ENCODE data around the gene BNC2.
"Not testable (repeated sequence)": the region's sequence is repeated elsewhere in the genome, so short reads cannot be mapped to it uniquely, and the experiment has no call there.

BNC2 gene

GRCh38 chr9:16484180-16484579 lies 386.3 kb downstream of the BNC2 start:
- no peak for DNase-seq

DNA sequence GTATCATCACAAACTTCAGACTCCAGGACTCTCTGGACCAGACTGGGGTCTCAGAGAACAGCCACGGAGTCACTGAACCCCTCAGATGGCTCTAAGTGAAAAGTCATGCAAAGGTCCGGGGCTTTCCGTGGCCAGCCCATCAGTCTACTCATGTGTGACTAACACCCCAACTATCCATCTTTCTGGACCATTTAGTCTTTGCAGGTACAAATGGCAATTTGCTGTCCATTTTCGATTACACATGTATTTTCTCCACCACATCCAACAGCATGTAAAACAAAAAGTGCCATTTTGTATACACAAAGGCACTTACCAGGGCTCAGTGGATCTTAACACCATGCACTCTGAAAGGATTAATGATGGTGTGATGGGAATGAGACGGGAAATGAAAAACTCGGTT lies 387.7 kb downstream of the BNC2 start:
- no peak for DNase-seq

GRCh38 chr9:16480584-16480983 lies 389.9 kb downstream of the BNC2 start:
- not testable (repeated sequence) for DNase-seq

DNA sequence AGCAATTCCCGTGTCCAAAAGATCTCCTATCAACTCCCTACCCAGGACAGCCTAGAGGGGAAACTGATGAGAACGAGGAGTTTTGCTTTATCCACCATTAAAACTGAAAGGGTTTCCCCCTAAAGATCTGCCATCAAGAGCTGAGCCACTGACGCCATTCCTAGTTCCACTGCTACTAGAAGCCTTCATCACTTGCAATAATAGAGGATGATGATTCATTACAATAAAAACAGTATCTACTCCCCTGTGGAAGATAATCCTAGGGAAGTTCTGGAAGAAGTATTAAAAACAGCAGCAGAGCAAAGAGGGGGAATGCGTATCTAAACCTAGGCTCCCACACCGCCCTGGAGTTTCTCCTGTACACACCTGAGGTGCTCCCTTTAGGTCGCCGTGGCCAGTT lies 394.5 kb downstream of the BNC2 start:
- DNase-seq: no peak

DNA sequence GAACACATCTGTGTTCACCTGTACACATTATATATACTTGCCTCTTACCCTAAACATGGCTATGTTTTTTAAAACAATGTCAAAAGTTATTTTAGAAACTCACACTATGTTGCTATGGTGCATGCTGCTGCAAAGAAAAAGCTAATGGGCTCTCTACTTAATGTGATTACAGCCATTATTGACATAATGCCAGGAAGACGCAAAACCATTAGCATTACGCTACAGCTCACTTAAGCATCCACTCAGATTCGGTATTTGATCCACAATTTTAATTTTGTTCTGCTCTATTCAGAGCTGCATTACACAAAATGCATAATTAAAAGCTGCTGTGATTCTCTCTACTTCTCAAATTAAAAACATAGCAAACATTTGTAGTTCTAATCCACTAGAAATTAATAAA lies 395.2 kb downstream of the BNC2 start:
- DNase-seq: peak; percentile 23

GRCh38 chr9:16469184-16469583 lies 401.3 kb downstream of the BNC2 start:
- DNase-seq: no peak

GRCh38 chr9:16461851-16462250 lies 408.6 kb downstream of the BNC2 start:
- no peak for DNase-seq

DNA sequence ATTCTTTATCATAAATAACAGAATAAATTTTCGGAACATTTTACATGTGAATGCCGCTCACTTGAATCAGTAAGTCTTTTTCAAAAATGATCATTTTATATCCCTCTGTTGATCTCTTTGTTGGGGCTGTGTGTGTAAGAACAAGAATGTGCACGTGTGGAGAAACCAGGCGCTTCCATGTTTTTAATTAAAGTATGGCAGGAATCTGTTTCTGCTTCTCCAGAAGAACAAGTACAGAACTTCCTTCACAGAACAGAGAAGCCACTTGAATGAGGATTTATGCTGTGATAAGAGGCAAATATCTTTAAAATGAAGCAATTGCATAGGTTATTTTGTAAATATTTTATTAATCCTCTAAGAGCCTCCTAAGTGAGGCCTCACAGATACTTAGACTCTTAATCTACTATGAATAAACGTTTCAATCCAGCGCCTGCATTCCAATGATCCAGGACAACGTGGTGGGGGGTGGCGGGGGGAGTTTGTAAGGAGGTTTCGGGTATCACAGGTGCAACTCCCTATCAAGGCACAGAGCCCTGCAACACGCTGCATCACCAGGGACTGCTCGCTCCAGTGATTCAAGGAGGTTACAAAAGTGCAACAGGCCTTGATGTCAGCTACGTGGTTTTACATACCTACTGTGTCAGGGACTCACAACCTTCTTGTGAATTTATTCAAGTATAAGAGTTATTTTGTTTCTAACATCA lies 409.2 kb downstream of the BNC2 start:
- no peak for DNase-seq

GRCh38 chr9:16460696-16461095 lies 409.8 kb downstream of the BNC2 start:
- no peak for DNase-seq

DNA sequence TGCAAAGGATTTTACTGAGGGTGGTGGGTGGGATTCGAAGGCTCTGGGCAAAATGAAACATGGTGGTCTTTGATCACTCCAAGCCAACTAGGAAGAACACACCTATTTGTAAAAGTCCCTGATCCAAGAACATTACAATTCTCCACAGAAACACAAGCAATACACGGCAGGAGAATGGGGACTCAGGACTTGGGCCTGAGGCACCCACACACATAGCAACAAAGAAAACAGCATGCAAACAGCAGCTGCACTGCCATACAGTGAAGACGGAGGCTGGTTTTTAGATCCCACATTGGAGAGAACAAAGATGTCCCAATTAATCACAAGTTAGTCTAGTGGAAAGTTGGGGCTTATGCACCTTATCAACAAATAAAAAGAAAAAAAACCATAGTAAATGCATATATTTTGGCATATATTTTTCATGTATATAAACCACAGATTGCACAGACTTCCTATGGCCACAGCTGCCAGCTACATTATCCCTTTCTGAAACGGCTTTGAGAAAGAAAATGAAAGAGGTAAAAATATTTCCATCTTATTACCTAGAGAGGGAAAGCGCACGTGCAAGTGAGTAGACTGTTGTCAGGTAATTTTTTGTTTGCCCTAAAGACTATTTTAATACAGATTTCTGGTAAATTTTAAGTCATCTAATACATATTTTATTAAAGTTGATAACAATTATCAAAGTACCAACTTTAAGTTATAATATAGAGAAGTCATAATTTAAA lies 410.9 kb downstream of the BNC2 start:
- DNase-seq: no peak

DNA sequence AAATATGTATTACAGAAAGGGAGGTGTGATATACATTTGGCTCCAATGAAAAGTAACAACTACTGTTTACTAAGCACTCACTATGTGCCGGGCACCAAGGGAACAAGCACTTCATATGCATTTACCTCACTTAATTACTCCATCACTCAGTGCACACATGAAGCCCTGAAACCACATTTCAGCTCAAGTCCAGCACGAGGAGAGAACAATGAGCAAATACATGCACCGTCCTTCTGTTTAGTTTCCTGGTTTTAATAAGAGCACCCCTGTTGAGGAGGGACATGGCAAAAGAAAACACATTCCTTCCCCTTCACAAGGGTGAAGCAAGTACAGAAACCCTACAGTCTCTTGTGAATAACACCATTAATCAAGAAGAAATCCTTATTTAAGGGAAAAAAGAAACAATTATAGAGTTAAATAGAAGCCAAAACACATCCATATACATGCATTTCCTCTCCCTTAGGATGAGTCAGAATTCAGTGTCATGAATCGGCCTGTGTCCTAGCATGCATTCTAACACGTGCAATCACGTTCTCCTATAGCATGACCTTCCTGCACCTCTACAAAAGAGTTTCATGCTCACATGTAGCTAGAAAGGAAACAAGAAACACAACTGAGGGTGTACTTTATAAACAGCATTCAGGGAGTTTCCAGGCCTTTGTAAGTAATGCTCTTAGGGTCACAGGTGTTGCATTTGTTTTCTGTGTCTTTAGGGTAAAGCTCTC lies 411.6 kb downstream of the BNC2 start:
- peak; percentile 36 for DNase-seq

GRCh38 chr9:16455842-16456241 lies 414.6 kb downstream of the BNC2 start:
- DNase-seq: no peak

- DNase-seq: no peak
Observed at GRCh38 chr9:16453390-16453789, 417.1 kb downstream of the BNC2 start.

- no peak for DNase-seq
Observed at GRCh38 chr9:16450578-16450977, 419.9 kb downstream of the BNC2 start.

- DNase-seq: no peak
Observed at GRCh38 chr9:16450043-16450442, 420.4 kb downstream of the BNC2 start.

DNA sequence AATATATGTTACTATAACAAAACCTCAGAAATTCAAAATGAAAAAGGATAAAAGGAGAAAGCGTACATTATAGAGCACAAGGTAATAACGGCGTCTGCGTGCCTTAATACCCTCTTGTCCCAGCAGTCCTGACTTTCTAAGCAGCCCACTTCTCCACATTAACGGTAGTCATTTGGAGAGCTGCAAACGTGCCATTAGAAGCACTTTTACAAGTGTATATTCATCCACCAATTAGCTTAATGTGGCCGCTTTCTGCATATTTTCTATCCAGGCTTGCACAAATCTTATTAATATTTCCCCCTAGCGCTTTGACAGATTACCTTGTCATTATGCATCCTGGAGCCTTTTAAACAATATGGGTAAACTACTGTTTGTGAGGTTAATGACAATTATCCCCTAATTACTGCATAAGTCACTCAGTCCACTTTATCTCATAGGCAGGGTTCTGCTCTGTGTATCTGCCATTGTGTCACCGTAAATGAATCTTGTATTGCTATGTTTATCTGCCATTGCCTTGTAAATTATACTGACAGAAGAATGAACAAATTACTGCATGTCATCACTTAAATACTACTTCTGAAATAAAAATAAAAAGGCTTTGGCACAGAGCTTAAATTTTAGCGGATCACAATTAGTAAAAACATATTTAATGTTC lies 421.3 kb downstream of the BNC2 start:
- DNase-seq: peak; percentile 96

- no peak for DNase-seq
Observed at GRCh38 chr9:16447946-16448345, 422.5 kb downstream of the BNC2 start.

DNA sequence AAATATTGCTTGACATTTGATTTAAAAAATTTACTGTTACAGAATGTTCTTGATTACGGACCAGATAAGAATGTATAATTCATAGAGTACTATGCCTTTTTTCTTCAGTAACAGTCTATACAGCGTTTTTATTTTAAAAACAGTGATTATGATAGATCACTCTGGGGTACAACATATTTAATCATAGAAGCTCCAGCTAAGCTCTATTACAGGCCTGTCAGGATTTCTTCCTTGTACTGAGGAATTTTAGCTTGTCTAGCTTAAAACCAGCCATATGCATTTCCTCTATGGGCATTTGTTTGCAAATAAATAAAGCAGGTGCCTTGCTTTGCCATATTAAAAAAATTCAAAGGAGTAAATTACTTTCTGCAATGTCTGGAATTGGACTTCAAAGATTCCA lies 423.8 kb downstream of the BNC2 start:
- no peak for DNase-seq

- no peak for DNase-seq
Observed at GRCh38 chr9:16445141-16445920, 425.1 kb downstream of the BNC2 start.

- no peak for DNase-seq
Observed at GRCh38 chr9:16442622-16443021, 427.8 kb downstream of the BNC2 start.

DNA sequence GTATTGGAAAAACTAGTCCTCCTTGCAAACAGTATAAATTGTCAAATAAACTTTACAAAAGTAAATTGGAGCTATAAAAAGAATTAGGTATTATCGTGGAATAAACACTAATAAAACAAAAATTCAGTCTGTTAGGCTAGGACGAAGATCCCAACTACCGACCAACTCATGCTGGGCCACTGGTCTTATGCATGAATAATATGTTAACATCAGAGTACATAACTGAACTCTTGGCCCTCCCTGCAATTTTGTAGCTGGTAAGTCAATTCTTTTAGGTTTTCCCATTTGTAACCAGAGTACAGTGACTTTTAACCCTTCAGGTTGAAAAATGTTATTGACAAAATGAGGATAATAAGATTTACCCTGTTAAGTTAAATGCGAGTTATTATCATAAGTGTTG lies 428.7 kb downstream of the BNC2 start:
- DNase-seq: no peak

DNA sequence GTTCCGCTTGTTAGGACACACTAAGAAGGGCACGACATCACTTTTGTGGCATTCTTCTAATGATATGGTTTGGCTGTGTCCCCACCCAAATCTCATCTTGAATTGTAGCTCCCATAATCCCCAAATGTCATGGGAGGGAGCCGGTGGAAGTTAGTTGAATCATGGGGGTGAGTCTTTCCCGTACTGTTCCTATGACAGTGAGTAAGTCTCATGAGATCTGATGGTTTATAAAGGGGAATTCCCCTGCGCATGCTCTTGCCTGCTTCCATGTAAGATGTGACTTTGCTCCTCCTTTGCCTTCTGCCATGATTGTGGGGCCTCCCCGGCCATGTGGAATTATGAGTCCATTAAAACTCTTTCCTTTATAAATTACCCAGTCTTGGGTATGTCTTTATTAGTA lies 431.6 kb downstream of the BNC2 start:
- DNase-seq: not testable (repeated sequence)

GRCh38 chr9:16436545-16436944 lies 433.9 kb downstream of the BNC2 start:
- DNase-seq: no peak
